Astrocyte (in vitro differentiated cells and primary cell): ENCODE results near the gene SEC23B. TPM values are rescaled to one million over a fixed set of nuclear protein-coding genes. Genes with fewer than 3 reads are reported as not detected.
A peak's percentile ranks its signal among the peaks of the same experiment; 100 is the strongest.
"Not testable (repeated sequence)": the region's sequence is repeated elsewhere in the genome, so short reads cannot be mapped to it uniquely, and the experiment has no call there.

Experiments
- DNase-seq: peaks from one replicate; pipeline ENCODE4 v3.0.0-alpha.2; 2010; ENCODE audit warnings: low read depth
- FAIRE-seq: peaks from 2 replicates; lab custom pipeline; 2011; peaks lifted over from hg19 to GRCh38; lab: Jason Lieb, UNC
- H2AFZ ChIP-seq: 2 replicates; pipeline ENCODE4 v1.6.0; 2012; ENCODE audit warnings: low read depth, low read length, inconsistent platforms
- H3K27ac ChIP-seq: 2 replicates; pipeline ENCODE4 v1.5.1; 2011; ENCODE audit warnings: low read depth, low read length, inconsistent platforms
- H3K27me3 ChIP-seq: 2 replicates; pipeline ENCODE4 v1.6.0; 2011; ENCODE audit warnings: low read length, inconsistent platforms; ENCODE audit not compliant: insufficient read depth
- H3K36me3 ChIP-seq: 2 replicates; pipeline ENCODE4 v1.5.1; 2011; ENCODE audit warnings: low read length, inconsistent platforms; ENCODE audit not compliant: insufficient read depth
- H3K4me1 ChIP-seq: 2 replicates; pipeline ENCODE4 v1.5.1; 2011; ENCODE audit warnings: low read length, inconsistent platforms; ENCODE audit not compliant: insufficient read depth
- H3K4me2 ChIP-seq: 2 replicates; pipeline ENCODE4 v1.6.0; 2012; ENCODE audit warnings: low read length, inconsistent platforms
- H3K4me3 ChIP-seq: 2 replicates; pipeline ENCODE4 v1.5.1; 2011; ENCODE audit warnings: low read depth, mild to moderate bottlenecking, low read length, inconsistent platforms; ENCODE audit not compliant: insufficient read depth
- H3K79me2 ChIP-seq: 2 replicates; pipeline ENCODE4 v1.6.0; 2012; ENCODE audit warnings: mild to moderate bottlenecking, low read length, inconsistent platforms; ENCODE audit not compliant: insufficient read depth
- H3K9ac ChIP-seq: 2 replicates; pipeline ENCODE4 v1.6.0; 2012; ENCODE audit warnings: mild to moderate bottlenecking, low read length, inconsistent platforms
- H3K9me3 ChIP-seq: 2 replicates; pipeline ENCODE4 v1.5.1; 2012; ENCODE audit warnings: low read depth, mild to moderate bottlenecking, low read length, inconsistent platforms; ENCODE audit not compliant: insufficient read depth
- H4K20me1 ChIP-seq: 2 replicates; pipeline ENCODE4 v1.6.0; 2012; ENCODE audit warnings: low read length, inconsistent platforms; ENCODE audit not compliant: insufficient read depth
- H3K27ac Mint-ChIP-seq: one replicate; pipeline ENCODE4 v1.8.0; 2021; ENCODE audit warnings: mild to moderate bottlenecking, mixed read lengths; ENCODE audit not compliant: unreplicated experiment
- H3K27me3 Mint-ChIP-seq: one replicate; pipeline ENCODE4 v1.8.0; 2021; ENCODE audit warnings: low read depth, mixed read lengths; ENCODE audit not compliant: unreplicated experiment
- H3K36me3 Mint-ChIP-seq: one replicate; pipeline ENCODE4 v1.8.0; 2021; ENCODE audit warnings: low read depth, mixed read lengths; ENCODE audit not compliant: unreplicated experiment
- H3K4me1 Mint-ChIP-seq: one replicate; pipeline ENCODE4 v1.8.0; 2021; ENCODE audit warnings: low read depth, mixed read lengths; ENCODE audit not compliant: unreplicated experiment
- H3K4me3 Mint-ChIP-seq: one replicate; pipeline ENCODE4 v1.8.0; 2021; ENCODE audit warnings: mild to moderate bottlenecking, moderate library complexity, mixed read lengths; ENCODE audit not compliant: unreplicated experiment
- H3K9me3 Mint-ChIP-seq: one replicate; pipeline ENCODE4 v1.8.0; 2021; ENCODE audit warnings: mild to moderate bottlenecking, mixed read lengths; ENCODE audit not compliant: unreplicated experiment
- CTCF ChIP-seq: IDR thresholded peaks from 2 replicates; pipeline ENCODE4 v1.5.1; 2011; ENCODE audit warnings: low read depth, mild to moderate bottlenecking, inconsistent platforms, low read length, moderate library complexity; ENCODE audit not compliant: insufficient read depth
- EZH2 ChIP-seq: IDR thresholded peaks from 2 replicates; pipeline ENCODE4 v1.6.1; 2012; ENCODE audit warnings: mild to moderate bottlenecking, low read length, inconsistent platforms; ENCODE audit not compliant: insufficient read depth
- total RNA-seq: library from RNA; stranded (reverse); gene quantifications from 2 replicates; pipeline ENCODE4 v1.2.1, GENCODE V29; 2021

SEC23B gene
- total RNA-seq, 1 donor from 2014 or later = 61.5 TPM

GRCh38 chr20:18523066-18523465 is 15.3 kb downstream of the SEC23B start:
- no peaks in the 10 kb centered on the region for H3K27me3 Mint-ChIP-seq
- no peak overlapping the region for H3K27ac ChIP-seq
- peaks cover 20% of the 10 kb centered on the region for H3K4me1 ChIP-seq
- no peak for TF ChIP-seq CTCF
- TF ChIP-seq EZH2 = no peak
- H3K27me3 ChIP-seq = no peaks in the 10 kb centered on the region
- DNase-seq (no peak), FAIRE-seq (no peak)
- no peak overlapping the region for H3K9ac ChIP-seq
- peaks cover 22% of the 10 kb centered on the region for H3K36me3 ChIP-seq
- H2AFZ ChIP-seq = no peak overlapping the region
- H3K4me1 Mint-ChIP-seq = peaks cover 17% of the 10 kb centered on the region
- no peaks in the 10 kb centered on the region for H3K9me3 ChIP-seq
- no peak overlapping the region for H3K27ac Mint-ChIP-seq
- H4K20me1 ChIP-seq = no peaks in the 10 kb centered on the region
- no peak overlapping the region for H3K4me2 ChIP-seq
- H3K4me3 ChIP-seq = no peak overlapping the region
- no peak overlapping the region for H3K4me3 Mint-ChIP-seq
- peaks cover 18% of the 10 kb centered on the region for H3K36me3 Mint-ChIP-seq
- no peaks in the 10 kb centered on the region for H3K9me3 Mint-ChIP-seq
- peaks cover 7% of the 10 kb centered on the region for H3K79me2 ChIP-seq

GRCh38 chr20:18524646-18525045 is 16.9 kb downstream of the SEC23B start:
- FAIRE-seq = peak; percentile 59
- H3K4me3 ChIP-seq = no peak overlapping the region
- no peaks in the 10 kb centered on the region for H3K27me3 Mint-ChIP-seq
- H3K9me3 Mint-ChIP-seq = no peaks in the 10 kb centered on the region
- H3K9ac ChIP-seq = no peak overlapping the region
- H3K27me3 ChIP-seq = no peaks in the 10 kb centered on the region
- H3K36me3 ChIP-seq = peaks cover 37% of the 10 kb centered on the region
- H3K4me3 Mint-ChIP-seq = no peak overlapping the region
- peak; percentile 56 for DNase-seq
- peak overlapping the region; percentile 49 for H3K27ac Mint-ChIP-seq
- peaks cover 29% of the 10 kb centered on the region for H3K36me3 Mint-ChIP-seq
- no peaks in the 10 kb centered on the region for H4K20me1 ChIP-seq
- no peak overlapping the region for H2AFZ ChIP-seq
- no peaks in the 10 kb centered on the region for H3K79me2 ChIP-seq
- peaks cover 17% of the 10 kb centered on the region for H3K4me1 Mint-ChIP-seq
- no peak for TF ChIP-seq EZH2
- TF ChIP-seq CTCF = no peak
- peak overlapping the region; percentile 38 for H3K4me2 ChIP-seq
- no peaks in the 10 kb centered on the region for H3K9me3 ChIP-seq
- H3K27ac ChIP-seq = peak overlapping the region; percentile 67
- peaks cover 20% of the 10 kb centered on the region for H3K4me1 ChIP-seq

GRCh38 chr20:18526761-18527160 is 19.0 kb downstream of the SEC23B start:
- Mint-ChIP-seq H3K4me1 (peaks cover 17% of the 10 kb centered on the region), H3K36me3 (peaks cover 35% of the 10 kb centered on the region)
- not testable (repeated sequence) for H3K27me3 ChIP-seq, H3K9me3 Mint-ChIP-seq, H3K4me2 ChIP-seq, H3K79me2 ChIP-seq, H3K27me3 Mint-ChIP-seq, H3K27ac ChIP-seq, H3K9me3 ChIP-seq, H3K4me3 ChIP-seq, H3K27ac Mint-ChIP-seq, H3K4me3 Mint-ChIP-seq, H4K20me1 ChIP-seq, H3K9ac ChIP-seq, DNase-seq, FAIRE-seq, H2AFZ ChIP-seq
- H3K4me1 ChIP-seq = peaks cover 20% of the 10 kb centered on the region
- H3K36me3 ChIP-seq = peaks cover 45% of the 10 kb centered on the region
